Cerebellar nuclear complex (tissue), 1 donor: ENCODE measurements around the gene GTF2H4.
A peak's percentile ranks its signal among the peaks of the same experiment; 100 is the strongest.
"Not testable (repeated sequence)": the region's sequence is repeated elsewhere in the genome, so short reads cannot be mapped to it uniquely, and the experiment has no call there.

ENCODE experiments used
- DNase-seq, 2 experiments: peaks; one replicate each; lab custom pipeline; 2025; lab: John Stamatoyannopoulos, UW

The GTF2H4 gene

DNA sequence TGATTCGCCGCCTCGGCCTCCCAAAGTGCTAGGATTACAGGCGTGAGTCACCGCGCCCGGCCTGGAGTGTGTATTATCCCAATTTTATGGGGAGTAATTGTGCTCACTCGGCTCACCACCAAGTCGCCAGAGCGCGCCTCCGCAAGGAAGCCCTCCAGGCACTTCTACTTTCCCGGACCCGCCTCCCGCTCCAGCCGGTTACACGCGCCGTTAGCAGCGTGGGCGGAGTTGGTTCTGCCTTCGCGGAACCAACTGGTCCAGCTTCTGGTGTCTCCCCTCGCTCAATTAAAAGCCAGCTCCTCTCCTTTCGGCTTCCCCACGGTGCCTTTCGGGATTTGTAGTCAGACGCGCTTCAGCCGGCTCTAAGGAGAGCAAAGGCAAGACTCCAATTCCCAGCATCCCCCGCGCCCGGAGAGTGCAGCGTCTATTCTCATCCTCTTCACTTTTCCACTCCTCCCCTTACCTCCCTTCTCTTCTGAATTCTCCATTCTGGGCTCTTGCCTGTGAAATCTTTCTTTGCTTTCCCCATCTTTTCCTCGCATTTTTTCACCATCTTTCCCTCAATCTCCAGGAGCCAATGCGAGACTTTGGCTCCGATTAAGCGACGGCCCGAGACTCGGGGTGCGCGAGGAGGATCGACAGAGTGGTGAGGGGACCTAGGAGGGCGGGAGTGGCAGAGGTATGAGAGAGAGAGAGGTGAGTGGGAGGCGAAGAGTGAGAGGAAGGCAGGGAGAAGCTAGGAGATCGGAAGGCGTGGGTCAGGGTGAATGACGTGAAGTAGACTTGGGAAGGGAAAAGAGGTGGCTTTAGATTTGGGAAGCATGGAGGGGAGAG, at the start of gene GTF2H4:
TSS of gene GTF2H4 (plus strand) at position 450 of the 834 bp plus-strand sequence.
- peak; percentile 78 to 98 for DNase-seq

DNA sequence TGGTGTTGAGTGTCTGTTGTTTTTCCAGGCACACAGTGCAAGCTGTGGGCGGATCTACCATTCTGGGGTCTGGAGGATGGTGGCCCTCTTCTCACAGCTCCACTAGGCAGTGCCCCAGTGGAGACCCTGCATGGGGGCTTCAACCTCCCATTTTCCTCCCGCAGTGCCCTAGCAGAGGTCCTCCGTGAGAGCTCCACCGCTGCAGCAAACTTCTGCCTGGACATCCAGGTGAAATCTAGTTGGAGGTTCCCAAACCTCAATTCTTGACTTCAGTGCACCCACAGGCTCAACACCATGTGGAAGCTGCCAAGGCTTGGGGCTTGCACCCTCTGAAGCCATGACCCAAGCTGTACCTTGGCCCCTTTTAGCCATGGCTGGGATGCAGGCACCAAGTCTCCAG, 48.3 kb upstream of the GTF2H4 start:
- not testable (repeated sequence) for DNase-seq

- no peak for DNase-seq
Observed at GRCh38 chr6:30861257-30862048, 46.6 kb upstream of the GTF2H4 start.

DNA sequence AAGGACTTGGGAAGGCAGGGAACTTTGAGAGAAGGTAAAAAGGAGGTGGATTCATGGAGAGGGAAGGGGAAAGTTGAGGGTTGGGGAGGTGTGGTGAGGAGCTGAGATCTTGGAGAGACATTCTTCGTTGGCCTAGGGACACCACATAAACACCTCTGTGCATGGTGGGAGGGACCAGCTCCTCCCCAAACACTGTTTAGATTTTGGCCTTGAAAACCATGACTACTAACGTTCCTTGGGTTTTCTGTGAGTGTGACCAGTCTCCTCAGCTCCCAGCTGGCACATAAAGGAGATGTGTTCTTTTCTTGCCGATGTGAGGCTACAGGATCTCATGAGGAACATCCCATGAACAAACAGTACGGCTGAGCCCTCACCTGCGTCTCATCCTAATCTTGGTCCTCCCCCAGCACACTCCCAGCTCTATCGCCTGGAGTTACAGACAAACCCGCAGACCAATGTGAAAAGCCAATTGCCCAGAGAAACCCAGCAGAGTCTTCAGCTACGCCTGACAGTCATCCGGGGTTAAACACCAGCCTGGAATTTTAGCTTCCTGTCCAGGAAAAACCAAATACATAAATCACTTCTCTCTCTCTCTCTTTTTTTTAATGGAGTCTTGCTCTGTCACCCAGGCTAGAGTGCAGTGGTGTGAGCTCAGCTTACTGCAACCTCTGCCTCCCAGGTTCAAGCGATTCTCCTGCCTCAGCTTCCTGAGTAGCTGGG, 45.7 kb upstream of the GTF2H4 start:
- DNase-seq, result no peak

DNA sequence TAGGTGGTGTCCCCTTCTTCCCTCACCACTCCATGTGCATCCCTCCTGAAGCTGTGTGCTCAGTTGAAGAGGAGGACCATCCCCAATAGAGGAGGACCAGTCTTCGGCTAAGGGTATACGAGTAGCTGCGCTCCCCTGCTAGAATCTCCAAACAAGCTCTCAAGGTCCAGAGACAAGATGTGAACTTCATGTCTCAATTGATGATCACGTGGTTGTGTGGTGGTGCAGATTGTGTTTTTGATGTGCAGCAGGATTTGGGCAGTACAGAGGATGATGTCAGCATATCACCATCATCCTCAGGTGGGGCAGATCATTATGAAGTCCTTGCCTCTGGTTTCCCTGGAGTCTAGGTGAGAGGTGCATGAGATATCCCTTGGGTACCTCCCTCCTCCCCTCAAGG, 43.7 kb upstream of the GTF2H4 start:
- DNase-seq, result no peak

DNA sequence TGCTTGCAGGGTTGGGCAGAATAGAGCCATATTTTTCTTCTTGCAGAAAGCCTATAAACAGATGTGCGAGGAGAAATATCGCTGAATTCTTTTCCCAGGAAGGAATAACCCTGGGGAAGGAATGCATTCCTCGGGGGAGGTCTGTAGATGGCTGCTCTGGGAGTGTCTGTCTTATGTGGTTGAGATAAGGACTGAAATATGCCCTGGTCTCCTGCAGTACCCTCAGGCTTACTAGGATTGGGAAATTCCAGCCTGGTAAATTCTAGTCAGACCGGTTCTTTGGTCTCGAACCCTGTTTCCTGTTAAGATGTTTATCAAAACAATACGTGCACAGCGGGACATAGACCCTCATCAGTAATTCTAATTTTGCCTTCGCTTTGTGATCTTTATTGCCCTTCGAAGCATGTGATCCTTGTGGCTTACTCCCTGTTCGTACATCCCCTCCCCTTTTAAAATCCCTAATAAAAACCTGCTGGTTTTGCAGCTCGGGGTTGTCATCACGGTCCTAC, 38.7 kb upstream of the GTF2H4 start:
- DNase-seq, result not testable (repeated sequence)

GRCh38 chr6:30870546-30870945, 37.5 kb upstream of the GTF2H4 start:
- no peak for DNase-seq

- DNase-seq, result no peak
Observed at GRCh38 chr6:30871592-30872183, 36.3 kb upstream of the GTF2H4 start.

DNA sequence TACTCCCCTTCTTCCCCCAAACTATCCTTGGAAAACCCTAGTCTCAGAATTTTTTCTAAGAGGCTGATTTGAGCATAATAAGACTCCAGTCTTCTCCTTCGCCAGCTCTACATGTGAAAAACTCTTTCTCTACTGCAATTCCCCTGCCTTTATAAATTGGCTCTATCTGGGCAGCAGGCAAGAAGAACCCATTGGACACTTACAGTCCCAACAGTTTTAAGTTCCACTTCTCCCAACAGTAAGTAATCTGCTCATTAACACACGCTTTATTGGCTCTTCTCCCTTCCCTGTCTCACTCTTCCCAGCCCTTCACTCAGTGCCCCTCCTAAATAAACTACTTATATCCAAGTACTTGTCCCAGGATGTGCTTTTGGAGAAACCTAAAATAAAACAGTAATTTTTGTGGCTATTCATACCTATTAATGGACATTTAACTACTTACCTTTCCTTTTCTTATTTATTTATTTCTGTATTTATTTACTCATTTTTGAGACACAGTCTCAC, 34.8 kb upstream of the GTF2H4 start:
- DNase-seq, result no peak

GRCh38 chr6:30873795-30874194, 34.2 kb upstream of the GTF2H4 start:
- DNase-seq, result not testable (repeated sequence)

DNA sequence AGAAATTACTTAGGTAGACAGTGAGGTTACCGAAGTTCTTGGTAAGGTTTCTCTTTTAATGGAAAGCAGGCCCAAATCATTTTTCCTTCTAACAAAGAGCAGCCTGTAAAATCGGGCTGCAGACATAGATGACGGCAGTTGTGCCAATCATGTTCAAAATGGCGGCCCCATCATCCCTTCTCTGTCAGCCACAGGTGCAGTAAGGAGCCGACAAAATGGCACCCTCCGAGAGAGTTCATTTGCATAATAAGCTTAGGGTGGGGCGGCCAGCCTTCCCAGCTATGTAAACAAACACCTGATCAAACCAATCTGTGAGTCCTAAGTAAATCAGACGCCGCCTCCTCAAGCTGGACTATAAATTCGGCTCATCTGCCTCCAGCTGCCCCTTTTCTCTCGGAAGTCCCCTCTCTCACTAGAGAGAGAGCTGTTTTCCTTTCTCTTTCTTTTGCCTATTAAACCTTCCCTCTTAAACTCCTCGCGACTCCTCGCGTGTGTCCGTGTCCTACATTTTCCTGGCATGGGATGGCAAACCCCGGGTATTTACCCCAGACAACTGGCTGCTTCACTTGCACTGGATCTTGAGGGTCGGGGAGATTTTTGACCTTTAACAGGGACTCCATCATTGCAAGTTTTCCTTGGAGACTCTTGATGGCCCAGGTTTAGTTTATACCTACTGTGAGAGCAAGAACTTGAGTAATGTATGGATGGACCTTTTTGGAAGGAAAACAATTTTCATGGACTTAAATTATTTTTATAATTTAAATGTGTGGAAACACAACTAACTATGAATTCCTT, 32.6 kb upstream of the GTF2H4 start:
- no peak for DNase-seq

DNA sequence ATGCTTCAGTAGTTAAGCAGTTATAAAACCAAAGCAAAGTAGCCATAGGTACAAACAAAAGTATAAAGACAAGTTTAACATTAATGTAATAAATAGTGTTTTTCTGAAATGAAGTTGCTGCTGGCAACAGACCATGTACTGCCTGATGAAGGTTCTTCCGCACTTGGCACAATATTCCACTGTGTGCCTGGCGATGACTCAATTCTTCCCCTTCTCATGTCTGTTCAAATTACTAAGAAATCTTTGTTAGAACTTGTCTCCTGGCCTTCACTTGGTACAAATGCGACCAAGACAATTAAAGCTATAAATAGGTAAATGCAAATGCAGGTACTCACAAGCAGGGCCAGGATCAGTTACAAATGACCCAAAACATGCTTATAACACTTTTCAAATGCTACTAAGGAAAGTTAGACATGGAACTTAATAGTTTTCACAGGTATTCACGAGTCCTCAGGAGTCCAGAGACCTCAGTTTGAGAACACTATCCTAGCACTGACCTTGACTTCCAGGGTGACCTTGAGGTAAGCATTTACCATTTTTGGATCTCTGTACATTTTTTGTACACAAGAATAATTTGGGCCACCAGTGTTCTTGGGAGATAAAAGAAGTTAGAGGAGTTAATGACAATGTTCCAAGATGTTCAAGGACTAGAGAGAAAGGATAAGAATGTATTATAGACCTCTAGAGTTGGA, 31.8 kb upstream of the GTF2H4 start:
- no peak for DNase-seq

DNA sequence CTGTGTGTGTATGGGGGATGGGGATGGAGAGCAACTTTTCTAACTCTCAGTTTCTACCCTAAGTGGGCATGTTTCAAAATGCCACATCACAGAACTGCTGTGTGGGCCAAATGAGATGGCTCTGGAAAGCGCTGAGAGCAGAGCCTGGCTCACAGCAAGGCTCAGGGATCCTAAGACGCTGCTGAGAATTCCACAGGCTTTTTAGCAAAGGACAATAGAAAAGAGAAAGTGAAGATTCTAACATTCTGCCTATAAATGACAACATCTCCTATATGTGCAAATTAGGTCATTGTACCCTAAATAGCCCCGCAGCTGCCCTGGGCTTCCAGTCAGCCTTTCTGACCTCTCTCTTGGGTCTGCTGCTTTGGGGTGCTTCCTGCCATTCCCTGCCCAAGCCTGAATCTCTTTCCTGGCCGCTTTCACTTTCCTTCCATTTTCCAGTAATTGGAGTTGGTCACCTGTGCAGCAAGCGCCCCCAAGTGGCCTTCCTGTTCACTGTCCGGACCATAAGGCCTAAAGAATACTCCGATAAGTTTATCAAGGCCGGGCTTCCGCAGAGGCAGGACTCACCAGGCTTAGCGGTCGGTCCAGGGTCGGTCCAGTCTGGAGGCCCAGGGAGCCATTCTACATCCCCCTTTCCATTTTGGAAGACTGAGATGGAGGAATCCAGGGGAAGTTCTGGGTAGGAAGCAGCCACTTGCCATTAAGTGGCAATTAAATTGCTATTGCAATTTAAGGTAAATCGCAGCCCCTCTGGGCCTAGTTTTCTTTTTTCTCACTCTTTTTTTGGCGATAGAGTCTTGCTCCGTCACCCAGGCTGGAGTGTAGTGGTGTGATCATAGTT, 30.4 kb upstream of the GTF2H4 start:
- peak; percentile 33 to 64 for DNase-seq

- DNase-seq, result no peak
Observed at GRCh38 chr6:30879684-30880427, 28.2 kb upstream of the GTF2H4 start.

DNA sequence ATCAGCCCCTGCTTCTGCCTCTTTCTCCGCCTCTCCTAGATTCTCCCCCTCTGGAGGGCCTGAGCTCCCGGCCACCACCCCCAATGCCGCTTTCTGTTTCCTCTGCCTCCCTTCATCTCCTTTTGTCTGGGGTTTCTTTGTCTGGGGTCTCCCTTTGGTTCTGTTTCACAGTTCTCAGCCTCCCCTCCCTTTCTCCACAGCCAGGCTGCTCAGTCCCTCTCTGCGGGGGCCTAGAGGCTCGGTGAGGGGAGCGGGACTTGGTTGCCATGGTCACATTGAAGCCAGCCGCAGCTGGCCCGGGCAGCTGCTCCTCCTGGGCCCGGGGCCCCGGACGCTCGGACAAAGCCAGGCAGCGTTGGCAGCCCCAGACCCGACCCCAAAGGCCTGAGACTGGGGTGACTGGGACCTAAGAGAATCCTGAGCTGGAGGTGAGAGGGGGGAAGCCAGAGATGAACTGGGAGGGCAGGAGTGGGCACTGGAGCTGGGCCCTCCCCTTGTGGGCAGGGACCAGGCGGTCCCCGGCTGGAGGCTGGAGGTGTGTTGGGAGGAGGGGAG, 27.2 kb upstream of the GTF2H4 start:
- no peak for DNase-seq

- DNase-seq, result no peak
Observed at GRCh38 chr6:30881392-30882203, 26.4 kb upstream of the GTF2H4 start.

DNA sequence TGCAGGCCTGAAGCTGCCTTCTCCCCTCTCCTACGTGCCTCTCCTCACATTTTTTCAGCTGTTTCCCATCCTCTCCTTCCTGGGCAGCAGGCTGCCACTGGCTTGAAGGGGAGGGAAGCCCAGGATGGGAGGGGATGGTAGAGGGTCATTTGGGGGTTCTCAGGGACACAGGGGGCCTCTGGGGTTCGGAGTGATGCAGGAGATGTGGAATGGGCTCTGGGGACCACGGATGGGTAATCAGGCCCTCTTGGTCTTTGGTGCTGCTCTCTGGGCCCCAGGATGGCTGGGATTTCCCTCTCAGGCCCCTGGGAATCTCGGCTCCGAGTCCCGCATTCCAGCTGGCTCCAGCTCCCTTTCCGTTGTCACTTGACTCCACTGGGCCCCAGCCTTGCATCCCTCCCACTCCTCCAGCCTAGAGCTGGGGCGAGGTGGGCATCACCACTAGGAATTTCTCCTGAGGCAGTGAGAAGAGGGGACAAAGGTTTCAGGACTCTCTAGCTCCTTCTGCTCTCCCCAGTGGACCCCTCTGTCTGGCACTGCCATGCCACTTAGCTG, 25.7 kb upstream of the GTF2H4 start:
- no peak for DNase-seq
